ENCODE results near the gene SPACA6. TPM values are rescaled to one million over a fixed set of nuclear protein-coding genes. Genes with fewer than 3 reads are reported as not detected.

Gene SPACA6
- polyA plus RNA-seq, 1 experiment, result 3.5 TPM

GRCh38 chr19:51703575-51704515 lies 10.7 kb downstream of the SPACA6 start:
- POLR2A ChIA-PET, result interaction anchor here (0.6 to 5.0 kb wide), 6 partner anchors 14 to 915 kb away, joined by 3 to 36 read pairs (median 4); no protein-coding TSS in a partner anchor
- CTCF ChIA-PET, result interaction anchor here (0.5 to 1.5 kb wide), 6 partner anchors 9 to 282 kb away, joined by 3 to 9 read pairs (median 3); no protein-coding TSS in a partner anchor

DNA sequence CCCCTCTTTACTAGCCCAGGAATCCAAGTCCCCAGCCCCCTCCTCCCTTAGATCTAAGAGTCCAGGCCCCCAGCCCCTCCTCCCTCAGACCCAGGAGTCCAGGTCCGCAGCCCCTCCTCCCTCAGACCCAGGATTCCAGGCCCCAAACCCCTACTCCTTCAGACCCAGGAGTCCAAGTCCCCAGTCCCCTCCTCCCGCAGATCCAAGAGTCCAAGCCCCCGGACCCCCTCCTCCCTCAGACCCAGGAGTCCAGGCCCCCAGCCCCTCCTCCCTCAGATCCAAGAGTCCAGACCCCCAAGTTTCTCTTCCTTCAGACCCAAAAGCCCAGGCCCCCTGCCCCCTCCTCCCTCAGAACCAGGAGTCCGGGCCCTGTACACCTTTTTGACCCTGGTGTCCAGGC lies 11.5 kb downstream of the SPACA6 start:
- Histone ChIP-seq H3K27me3 (ENCODE audit: control insufficient read depth, insufficient read depth, low read length) (no peaks in the 10 kb centered on the region), H3K27ac (ENCODE audit: low read depth, low read length) (peak overlapping the region; percentile 81), H3K4me3 (ENCODE audit: low read depth, low read length) (peak overlapping the region; percentile 78), H3K9me3 (ENCODE audit: control insufficient read depth, insufficient read depth, low read length) (peaks cover 12% of the 10 kb centered on the region)
- TF ChIP-seq, protein P1, sequence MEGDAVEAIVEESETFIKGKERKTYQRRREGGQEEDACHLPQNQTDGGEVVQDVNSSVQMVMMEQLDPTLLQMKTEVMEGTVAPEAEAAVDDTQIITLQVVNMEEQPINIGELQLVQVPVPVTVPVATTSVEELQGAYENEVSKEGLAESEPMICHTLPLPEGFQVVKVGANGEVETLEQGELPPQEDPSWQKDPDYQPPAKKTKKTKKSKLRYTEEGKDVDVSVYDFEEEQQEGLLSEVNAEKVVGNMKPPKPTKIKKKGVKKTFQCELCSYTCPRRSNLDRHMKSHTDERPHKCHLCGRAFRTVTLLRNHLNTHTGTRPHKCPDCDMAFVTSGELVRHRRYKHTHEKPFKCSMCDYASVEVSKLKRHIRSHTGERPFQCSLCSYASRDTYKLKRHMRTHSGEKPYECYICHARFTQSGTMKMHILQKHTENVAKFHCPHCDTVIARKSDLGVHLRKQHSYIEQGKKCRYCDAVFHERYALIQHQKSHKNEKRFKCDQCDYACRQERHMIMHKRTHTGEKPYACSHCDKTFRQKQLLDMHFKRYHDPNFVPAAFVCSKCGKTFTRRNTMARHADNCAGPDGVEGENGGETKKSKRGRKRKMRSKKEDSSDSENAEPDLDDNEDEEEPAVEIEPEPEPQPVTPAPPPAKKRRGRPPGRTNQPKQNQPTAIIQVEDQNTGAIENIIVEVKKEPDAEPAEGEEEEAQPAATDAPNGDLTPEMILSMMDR (IDR thresholded peaks at IDR 0.05; ENCODE audit: low read depth, low read length), result no peak
- ChIA-PET CTCF (interaction anchor here (1.5 kb wide), 1 partner anchor 73 kb away, joined by 3 read pairs; no protein-coding TSS in a partner anchor), POLR2A (interaction anchor here (0.7 to 5.0 kb wide), 3 partner anchors 15 to 916 kb away, joined by 3 to 36 read pairs (median 3); no protein-coding TSS in a partner anchor)
- DNase-seq (ENCODE audit: low read depth, low spot score), result no peak

More at GRCh38 chr19:51703575-51704515, 10.7 kb downstream of the SPACA6 start:
- Histone ChIP-seq H3K27me3 (ENCODE audit: control insufficient read depth, insufficient read depth, low read length) (no peaks in the 10 kb centered on the region), H3K27ac (ENCODE audit: low read depth, low read length) (peak overlapping the region; percentile 81), H3K4me3 (ENCODE audit: low read depth, low read length) (peak overlapping the region; percentile 78), H3K9me3 (ENCODE audit: control insufficient read depth, insufficient read depth, low read length) (peaks cover 12% of the 10 kb centered on the region)
- TF ChIP-seq, protein P1 (IDR thresholded peaks at IDR 0.05; ENCODE audit: low read depth, low read length), result peak; percentile 61
- DNase-seq (ENCODE audit: low read depth, low spot score), result peak; percentile 67

GRCh38 chr19:51706296-51706695 lies 13.2 kb downstream of the SPACA6 start:
- Histone ChIP-seq H3K27ac (ENCODE audit: low read depth, low read length) (no peak overlapping the region), H3K27me3 (ENCODE audit: control insufficient read depth, insufficient read depth, low read length) (no peaks in the 10 kb centered on the region), H3K4me3 (ENCODE audit: low read depth, low read length) (no peak overlapping the region), H3K9me3 (ENCODE audit: control insufficient read depth, insufficient read depth, low read length) (peaks cover 12% of the 10 kb centered on the region)
- ChIA-PET CTCF (interaction anchor here (0.5 kb wide), 1 partner anchor 161 kb away, joined by 3 read pairs; no protein-coding TSS in a partner anchor), POLR2A (no interaction called here)
- DNase-seq (ENCODE audit: low read depth, low spot score), result no peak
- TF ChIP-seq, protein P1 (IDR thresholded peaks at IDR 0.05; ENCODE audit: low read depth, low read length), result no peak

GRCh38 chr19:51706885-51707284 lies 13.8 kb downstream of the SPACA6 start:
- no peaks in the 10 kb centered on the region for H3K27me3 ChIP-seq (ENCODE audit: control insufficient read depth, insufficient read depth, low read length)
- H3K4me3 ChIP-seq (ENCODE audit: low read depth, low read length), result no peak overlapping the region
- ChIA-PET POLR2A (no interaction called here), CTCF (interaction anchor here (0.5 kb wide), 1 partner anchor 161 kb away, joined by 3 read pairs; no protein-coding TSS in a partner anchor)
- no peak for DNase-seq (ENCODE audit: low read depth, low spot score)
- peaks cover 11% of the 10 kb centered on the region for H3K9me3 ChIP-seq (ENCODE audit: control insufficient read depth, insufficient read depth, low read length)
- no peak overlapping the region for H3K27ac ChIP-seq (ENCODE audit: low read depth, low read length)
- TF ChIP-seq, protein P1 (IDR thresholded peaks at IDR 0.05; ENCODE audit: low read depth, low read length), result no peak

Measured in AG04450 (cell line).